DMS153 treated with DMSO at 0.1 percent for 48 hours (cell line): Measurements from ENCODE around the gene FBXL2.
"Not testable (repeated sequence)": the region's sequence is repeated elsewhere in the genome, so short reads cannot be mapped to it uniquely, and the experiment has no call there.

Experiments used
- DNase-seq: peaks from one replicate; lab custom pipeline; 2025; ENCODE audit not compliant: unreplicated experiment; lab: John Stamatoyannopoulos, UW

Gene FBXL2

DNA sequence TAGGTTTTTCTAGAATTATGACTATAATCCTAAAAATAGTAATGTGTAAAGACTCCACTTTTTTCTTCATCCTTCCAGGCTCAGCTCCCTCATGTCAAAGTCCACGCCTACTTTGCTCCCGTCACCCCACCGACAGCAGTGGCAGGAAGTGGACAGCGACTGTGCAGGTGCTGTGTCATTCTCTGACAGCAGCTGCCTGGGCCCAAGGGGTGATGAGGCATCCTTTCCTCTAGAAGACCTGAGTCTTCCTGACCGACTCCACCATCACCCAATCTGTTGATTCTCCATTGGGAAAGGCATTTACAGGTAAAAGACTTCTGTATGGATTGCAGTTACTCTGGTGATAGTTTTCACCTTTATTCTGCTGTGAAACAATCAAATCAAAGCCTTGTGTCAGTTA lies 108.2 kb downstream of the FBXL2 start:
- DNase-seq: no peak

DNA sequence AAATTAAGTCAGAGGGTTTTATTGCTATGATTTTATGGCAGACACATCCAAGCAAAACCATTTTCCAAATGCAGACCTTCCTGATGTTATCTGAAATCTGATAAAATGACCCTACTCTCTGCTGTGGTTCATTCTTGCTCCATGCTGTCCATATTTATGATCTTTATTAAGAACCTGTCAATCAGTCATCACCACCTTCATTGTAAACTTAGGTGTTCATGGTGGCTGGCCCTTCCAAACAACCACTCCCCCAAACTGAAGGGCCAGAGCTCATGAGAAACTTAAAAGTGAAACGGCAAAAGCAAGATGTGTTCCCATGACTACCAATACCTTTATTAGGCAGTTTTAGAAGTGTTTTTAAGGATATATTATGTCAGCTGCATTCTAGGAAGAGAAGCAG lies 109.4 kb downstream of the FBXL2 start:
- DNase-seq: no peak

DNA sequence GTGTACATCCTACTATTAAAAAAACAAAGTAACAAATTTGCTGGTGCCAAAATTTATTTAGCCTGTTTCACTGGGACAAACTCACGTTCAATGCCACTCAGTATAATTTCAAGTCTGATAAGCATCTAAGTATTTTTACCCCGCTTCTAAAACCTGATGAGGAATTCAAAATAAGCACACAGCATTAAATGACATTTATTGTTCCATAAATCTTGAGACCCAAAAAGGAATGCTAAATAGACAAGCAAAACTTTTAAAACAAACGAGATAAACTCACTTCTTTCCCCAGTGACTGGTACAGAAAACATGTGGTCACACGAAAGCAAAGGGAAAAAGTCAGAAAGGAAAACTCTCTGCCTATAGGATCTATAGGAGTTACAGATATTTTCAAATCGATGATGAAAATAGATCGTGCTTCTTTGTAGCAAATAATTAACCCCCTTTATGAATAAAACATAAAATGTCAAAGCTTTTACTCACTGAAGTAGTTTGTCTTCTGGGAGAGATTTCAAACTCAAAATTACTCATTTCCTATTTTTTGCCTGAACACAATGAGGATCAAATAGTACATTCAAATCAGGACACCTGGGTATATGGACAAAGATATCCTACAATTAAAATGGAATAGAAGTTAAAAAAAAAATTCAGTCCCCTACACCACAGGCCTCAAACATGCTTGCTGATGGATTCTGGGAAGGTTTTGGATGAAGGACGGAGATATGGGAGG lies 111.3 kb downstream of the FBXL2 start:
- DNase-seq: no peak

DNA sequence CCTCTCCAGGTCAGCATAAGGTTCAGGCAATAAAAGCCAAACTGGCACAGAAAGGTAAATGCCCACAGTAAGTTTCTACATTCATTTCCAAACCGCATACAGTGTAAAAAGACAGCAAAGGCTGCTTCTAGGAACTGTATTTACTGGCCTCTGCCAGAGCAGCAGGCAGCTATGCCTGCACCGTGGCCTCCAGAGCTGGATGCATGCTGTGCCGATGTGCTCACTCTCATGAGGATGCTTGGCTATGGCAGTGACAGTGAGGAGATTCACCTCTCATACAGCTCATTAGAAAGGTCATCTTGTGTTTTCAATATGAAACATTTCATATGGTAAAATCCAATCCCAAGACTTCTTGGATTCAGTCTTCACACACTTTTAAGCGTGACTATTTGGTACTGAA lies 112.7 kb downstream of the FBXL2 start:
- DNase-seq: no peak

DNA sequence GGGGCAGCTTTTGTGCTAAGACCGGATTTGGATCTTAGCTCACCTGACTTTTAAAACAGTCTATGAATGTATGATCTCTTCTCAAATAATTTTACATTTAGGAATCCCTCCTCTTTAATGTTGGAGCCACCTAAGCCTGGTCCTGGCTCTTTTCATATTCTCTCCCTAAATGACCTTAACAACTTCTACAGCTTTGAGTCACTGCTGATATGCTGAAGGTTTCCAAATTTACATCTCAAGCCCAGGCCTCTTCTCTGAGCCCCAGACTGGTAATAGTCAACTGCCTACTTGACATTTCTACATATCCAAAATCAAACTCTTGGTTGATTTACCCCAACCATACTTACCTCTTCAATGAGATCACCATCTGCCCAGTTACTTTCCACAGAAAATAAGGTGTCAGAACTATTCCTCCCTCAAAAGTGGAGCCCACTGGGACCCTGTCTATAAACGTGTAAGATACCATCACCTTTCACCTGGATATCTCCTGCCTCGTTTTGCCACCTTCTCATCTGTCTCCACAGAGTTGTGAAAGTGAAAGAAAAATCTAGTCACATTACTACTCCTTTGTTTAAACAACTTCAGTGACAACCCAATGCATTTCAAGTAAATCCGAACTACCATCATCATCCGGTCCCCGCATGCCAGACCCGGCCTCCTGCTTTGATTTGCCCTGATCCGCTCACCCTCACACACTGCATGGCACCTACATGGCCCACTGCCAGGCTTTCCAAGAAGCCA lies 114.2 kb downstream of the FBXL2 start:
- DNase-seq: no peak

DNA sequence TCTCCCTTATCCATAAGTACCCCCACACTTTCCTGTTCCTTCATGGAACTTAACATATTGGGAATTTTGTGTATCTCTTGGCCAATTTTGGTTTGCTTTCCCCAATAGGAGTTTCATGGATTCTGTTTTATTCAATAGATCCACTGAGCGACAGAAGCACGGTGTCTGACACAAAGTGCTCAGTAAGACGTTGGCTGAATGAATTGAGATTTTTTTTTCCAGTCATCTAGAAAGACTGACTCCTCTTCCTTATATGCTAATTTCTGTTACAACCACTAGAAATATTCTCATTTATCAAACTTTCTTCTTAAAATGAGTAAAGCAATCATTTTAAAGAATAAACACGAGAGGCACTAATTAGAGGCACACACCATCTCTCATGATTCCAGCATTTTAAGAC lies 114.9 kb downstream of the FBXL2 start:
- no peak for DNase-seq

DNA sequence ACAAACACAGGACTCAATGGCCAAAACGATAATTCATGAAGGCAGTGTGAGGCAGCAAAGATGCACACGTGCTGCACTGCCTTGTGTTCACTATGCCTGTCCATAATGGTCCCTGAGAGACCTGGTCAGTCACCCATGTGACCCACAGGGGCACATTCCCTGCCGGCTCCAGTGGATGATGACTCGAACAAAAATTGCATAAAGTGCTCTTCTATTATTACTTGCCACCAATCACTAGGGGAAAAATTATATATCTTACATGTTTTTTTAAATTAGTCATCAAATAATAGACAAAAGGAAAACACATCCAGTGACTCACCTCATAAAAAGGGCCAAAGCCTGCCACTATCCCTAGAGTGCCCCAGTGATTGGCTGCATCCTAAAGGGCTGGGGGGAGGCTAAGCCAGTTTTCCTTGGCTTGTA lies 115.5 kb downstream of the FBXL2 start:
- no peak for DNase-seq

DNA sequence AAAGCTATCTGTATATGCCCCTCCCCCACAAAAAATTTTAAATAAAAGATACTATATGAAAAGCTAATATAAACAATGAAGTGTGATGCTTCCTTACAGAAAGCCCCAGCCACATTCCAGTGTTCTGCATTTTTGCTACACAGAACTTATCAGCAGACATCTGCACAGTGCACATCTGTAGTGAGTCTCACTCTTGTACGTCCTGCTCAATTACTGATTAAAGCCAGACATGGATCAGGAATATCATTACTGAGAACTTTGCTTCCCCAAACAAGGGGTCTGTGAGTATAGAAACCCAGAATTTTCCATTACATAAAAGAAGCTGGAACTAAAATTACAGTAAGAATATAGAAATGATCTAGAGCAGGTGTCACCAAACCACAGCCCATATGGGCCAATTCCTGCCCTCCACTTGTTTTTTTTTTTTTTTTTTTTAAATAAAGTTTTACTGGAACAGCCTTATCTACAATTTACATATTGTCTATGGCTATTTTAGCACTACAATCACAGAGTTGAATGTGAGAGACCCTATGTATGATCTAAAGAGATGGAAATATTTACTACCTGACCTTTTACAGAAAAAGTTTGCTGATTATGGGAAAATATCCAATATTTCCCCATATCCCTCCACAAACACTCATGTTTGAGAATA lies 117.3 kb downstream of the FBXL2 start:
- no peak for DNase-seq

DNA sequence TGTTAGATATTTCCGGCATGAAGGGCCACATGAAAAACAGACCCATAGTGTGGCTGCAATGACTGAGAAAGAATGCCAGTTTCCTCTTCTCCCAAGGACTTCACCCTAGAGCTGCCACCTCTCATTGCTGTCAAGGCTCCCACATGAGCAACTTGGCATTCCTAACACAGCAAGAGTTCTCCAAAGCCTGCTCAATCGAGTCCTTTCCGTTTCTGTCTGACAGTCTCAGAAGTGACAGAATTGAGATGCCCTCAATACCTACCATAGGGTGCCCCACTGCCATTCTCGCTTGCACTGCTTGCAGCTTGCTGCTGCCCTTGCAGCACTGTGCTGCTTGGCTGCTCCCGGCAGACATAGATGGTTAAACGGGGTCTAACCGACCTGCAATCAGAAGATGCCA lies 118.7 kb downstream of the FBXL2 start:
- DNase-seq: no peak

DNA sequence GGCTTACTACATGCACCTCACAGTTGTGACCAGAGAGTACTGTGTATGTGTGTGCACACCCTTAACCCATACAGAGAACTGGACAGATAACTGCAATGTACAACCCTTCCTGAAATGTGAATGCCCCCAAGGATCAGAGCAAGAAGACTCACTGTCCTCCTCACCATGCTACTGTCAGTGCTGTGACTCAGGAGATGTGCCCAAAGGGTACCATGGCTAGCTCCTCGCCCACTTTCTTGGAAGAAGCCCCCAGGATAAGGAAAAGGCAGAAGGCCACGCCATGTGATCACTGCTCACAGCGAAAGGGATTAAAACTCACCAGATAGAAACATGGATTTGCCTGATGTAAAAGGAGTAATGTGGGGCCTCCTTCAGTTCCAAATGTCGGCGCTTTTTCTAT lies 121.2 kb downstream of the FBXL2 start:
- DNase-seq: no peak

DNA sequence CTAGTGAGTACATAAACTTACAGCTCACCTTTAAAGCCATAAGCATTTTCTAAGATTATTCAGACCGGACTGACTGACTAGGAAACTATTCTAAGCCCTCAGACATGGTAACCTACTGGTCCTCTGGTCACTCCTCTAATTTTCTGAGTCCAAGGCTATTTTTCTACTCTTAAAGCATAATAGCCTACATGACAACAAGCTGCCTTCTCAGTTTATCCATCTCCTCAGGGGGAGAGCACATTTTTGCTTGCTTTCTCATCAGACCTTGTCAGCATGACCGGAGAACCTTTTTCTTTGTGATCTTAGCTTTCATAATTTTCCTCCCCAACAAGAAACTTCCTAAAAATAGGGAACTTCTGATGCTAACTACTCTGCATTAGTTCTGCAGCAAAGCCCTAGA lies 124.5 kb downstream of the FBXL2 start:
- no peak for DNase-seq

DNA sequence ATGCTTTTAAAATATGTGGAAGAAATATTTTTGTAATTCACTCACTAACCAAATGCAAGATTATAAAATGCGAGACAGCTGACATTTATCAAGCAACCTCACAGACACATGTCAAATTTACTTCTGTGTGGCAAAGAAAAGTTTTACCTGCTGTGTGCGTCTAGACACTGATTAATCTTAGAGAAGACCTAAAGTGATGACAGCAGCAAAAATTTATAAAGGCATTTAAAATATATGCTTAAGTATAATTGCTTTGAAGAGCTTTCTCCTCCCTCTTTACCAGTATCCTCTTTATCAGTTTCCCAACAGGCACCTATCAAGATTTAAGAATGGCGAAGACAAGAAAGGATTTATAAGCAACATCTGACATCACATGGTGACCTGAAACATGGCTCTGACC lies 125.7 kb downstream of the FBXL2 start:
- no peak for DNase-seq

DNA sequence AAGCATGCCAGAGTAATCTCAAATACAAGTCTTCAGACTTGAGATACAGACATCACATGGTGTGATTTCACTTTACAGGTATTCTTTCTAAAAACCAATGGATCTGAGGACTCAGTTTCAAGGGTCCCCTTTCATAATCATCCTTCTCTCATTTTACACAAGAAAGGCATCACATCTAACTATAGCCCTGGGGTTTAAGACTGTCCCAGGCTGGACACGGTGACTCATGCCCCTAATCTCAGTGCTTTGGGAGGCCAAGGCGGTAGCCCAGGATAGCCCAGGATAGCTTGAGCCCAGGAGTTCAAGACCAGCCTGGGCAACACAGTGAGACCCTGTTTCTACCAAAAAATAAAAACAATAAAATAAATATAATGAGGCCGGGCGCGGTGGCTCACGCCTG lies 126.5 kb downstream of the FBXL2 start:
- no peak for DNase-seq

DNA sequence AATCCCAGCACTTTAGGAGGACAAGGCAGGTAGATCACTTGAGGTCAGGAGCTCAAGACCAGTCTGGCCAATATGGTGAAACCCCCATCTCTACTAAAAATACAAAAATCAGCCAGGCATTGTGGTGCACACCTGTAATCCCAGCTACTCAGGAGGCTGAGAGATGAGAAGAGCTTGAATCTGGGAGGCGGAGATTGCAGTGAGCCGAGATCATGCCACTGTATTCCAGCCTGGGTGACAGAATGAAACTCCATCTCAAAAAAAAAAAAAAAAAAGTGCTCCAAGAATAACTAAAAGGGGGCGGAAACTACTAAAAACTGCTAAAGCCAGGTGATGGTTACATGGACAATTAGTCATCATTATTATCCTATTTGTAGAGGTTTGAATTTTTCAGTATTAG lies 133.6 kb downstream of the FBXL2 start:
- DNase-seq: not testable (repeated sequence)

DNA sequence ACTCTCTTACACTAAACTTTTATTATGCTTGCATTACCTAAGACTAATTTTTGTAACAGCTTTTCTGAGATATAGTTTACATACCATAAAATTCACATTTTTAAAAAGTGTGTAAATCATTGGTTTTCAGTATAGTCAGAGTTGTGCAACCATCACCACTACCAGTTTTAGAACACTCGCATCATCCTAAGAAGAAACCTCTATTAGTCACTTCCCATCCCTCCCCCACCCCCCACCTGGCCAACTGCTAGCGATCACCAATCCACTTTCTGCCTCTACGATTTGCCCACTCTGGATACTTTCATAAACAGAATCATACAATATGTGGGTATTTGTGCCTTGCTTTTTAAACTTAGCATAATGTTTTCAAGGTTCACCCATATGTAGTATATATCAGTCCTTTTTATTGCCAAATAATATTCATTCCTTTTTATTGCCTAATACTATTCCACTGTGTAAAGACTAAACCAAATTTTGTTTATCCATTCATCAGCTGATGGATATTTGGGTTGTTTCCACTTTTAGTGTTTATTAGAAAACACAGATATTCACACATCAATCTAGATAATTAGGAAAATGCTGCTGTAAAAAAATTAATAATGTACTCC lies 139.9 kb downstream of the FBXL2 start:
- no peak for DNase-seq

DNA sequence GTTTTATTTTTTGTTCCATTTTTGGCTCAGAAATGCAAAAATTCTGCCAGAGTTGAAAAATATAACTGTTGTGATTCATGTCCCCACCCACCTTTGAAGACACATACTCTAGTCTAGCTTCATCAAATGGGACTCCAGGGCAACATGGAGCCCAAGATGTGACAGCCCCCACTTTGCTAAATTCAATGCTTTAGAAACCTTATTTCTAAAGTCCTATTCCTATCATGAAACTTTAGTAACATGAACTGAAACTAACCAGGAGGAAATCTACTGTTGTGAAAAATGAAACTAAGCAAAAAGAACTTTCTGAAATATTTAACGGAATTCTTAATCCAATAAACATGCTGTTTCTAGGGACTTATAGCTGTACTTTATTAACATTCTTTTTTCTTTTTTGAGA lies 142.7 kb downstream of the FBXL2 start:
- no peak for DNase-seq

DNA sequence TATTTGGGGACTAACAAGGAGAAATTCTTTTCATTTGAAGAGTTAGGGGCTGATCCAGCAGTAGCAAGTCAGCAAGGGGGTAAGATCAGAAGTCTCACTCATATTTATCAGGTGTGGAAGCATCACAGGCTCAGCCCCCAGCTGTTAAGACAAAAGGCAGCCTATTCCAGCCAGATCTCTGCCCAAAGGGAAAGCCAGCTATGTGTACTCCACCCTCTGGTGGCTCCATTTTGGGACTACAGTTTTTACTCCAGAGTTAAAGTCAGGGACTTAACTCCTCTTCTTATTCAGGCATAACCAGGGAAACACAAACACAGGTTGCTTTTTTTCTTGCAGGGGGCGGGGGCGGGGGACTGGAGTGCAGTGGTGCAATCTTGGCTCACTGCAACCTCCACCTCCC lies 143.7 kb downstream of the FBXL2 start:
- no peak for DNase-seq

DNA sequence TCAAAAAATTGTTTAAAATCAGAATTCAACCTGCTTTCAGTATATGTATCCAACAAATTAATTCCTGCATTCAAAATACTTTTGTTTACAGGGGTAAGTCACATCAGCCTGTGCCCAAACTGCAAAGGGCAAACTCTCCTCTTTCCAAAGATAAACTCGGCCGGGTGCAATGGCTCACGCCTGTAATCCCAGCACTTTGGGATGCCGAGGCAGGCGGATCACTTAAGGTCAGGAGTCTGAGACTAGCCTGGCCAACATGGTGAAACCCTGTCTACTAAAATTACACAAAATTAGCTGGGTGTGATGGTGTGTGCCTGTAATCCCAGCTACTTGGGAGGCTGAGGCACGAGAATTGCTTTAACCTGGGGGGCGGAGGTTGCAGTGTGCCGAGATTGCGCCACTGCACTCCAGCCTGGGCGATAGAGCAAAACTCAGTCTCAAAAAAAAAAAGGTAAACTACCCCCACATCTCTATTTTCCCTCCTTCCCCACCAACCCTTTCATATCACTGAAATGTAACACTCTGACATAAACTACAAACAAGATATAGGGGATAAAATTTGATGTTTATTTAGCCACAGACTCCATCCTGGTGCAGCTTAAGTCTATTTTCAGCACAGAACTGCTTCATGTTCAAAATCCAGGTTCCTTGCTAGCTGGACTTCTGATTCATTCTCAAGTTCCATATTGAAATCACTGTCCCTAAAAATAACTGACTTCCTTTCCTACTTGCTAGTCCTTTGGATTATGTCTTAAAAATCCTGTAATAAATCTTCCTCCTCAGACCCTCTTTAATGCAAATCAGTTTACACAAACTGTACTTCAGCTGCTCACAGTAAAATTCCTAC lies 147.6 kb downstream of the FBXL2 start:
- DNase-seq: no peak

DNA sequence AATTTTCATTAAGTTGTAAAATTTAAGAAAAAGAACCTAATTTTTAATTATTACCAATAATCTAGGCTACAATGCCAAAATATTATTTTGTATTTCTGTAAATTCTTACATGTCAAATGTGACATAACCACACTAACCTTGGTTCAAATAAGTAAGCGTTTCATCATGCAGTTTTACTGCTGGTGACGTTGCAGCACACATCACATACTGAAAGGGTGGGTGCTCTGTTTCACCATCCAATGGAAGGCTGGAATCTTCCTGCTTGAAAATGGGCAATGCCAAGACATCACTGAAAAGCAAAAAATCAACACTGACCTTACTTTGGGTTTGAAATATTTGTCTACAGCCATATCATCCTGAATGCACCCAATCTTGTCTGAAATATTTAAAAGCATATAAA lies 148.2 kb downstream of the FBXL2 start:
- DNase-seq: no peak

DNA sequence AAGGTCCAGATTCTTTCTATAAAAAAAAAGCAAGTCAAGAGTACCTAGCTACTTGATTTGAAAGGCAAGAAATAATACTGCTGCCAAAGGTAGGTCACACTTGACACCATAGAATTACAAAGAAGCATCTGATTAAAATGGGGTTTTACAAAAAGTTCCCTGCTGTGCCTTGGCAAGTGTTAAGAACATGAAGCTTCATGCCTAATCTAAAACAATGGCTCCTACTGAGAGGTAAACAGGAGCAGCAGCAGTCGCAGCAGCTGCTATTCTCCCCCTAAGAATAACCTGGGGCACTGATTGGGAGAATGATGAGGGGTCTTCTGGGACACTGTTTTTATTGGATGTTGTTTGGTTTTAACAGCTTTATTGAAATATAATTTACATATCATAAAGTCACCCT lies 148.8 kb downstream of the FBXL2 start:
- no peak for DNase-seq
